Measurements from ENCODE around the gene RASD1.

RASD1 gene, protein sequence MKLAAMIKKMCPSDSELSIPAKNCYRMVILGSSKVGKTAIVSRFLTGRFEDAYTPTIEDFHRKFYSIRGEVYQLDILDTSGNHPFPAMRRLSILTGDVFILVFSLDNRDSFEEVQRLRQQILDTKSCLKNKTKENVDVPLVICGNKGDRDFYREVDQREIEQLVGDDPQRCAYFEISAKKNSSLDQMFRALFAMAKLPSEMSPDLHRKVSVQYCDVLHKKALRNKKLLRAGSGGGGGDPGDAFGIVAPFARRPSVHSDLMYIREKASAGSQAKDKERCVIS

DNA sequence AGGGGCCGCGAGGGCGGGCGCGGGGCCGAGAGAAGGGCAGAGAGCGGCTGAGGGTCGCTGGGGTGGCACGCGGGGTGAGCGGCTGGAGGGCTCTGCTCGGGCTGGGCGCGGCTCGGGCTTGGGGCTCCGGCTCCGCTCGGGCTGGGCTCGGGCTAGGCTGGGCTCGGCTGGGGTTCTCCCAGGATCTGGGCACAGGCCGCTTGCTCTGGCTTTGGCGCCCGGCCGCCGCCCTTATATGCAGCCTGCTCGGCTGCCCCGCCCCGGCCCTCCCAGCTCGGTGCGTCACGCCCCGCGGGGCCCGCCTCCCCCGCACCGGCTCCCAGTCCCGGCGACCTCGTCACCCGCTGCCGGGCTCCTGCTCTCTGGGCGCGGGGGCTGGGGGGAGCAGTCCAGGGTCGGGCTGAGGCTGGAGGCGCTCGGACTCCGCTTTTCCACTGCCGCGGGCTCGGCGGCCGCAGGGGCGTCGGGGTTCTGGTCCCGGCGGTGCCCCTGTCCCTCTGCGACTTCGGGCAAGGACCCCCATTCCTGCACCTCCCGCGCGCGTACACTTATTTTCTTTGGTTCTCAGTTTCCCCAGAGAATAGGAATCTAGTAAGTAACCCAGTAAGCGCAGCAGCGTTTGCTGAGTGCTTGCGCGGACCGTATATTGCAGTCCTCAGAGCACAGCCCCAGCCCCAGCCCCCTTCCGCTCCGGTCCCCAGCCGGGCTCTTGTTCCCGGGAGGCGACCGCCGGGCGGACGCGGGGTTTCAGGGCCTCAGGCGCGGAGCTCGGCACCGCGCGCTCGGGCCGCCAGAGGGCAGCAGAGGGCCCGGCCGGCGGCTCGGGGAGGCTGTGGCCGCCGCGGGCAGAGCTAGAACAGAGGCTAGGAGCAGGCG, at the start of gene RASD1:
Gene RASD1, minus strand, starts transcription at position 207 of the 876 bp plus-strand sequence. CDS start 214 bp downstream, outside the sequence.
- peak within 1 kb of the TSS; percentile 44 to 66 (median 48) for H3K4me3 ChIP-seq
- peak within 1 kb of the TSS in 20 of 21 experiments; percentile 3 to 91 (median 80) for H3K27ac ChIP-seq

DNA sequence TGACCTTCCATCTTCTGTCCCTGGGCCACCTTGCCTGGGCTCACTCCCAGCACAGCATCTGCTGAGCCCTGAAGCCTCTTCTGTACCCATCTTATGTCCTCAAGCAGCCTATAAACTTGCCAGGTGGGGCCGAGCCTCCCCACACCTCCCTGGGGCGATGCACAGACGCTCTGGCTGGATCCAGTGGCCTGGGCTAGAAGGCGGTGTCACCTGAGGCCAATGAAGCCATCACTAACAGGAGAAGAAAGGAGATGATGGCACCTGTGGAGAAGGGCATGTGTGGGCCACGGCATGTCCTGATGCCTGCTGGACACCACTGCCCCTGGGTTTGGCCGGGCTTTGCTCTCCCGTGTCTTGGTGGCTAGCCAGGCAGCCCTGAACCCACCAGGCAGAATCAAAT, 49.8 kb upstream of the RASD1 start:
- Histone ChIP-seq H3K27ac (peak overlapping the region in 1 of 21 experiments; percentile 21), H3K4me3 (no peak overlapping the region)

DNA sequence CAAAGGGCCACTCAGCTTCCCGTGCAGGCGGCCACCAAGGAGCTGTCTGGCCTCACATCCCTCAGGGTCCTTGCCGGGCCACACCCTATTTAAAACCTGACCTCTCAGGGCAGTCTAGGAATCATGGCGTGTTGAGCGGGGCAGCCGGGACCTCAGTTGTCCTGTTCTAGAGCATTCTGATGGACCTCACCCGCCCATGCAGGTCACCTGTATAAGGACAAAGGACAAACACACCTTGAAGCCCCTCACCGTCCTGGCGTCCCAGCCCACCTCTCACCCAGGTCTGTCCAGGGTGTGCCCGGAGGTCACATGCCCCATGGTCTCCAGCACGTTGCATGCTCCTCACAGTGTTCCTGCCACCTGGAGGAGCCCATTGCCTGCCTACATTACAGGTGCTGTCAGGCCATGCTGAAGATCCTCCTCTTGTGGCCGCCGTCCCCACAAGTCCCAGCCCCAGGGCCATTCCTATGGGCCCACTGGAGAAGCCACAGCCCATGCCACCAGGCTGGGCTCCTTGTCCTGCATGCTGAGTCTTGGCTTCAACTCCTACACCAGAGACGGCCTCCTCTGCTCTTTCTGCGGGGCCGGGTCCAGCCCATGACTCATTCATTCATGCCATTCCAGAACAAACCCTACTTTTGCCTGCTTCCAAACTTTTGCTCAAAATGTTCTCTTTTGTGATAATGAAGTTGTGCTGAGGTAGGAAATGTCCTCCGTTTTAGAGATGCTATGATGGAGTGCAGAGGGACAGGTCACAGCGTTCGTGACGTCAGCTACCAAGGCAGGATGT, 49.0 kb upstream of the RASD1 start:
- Histone ChIP-seq H3K4me3 (no peak overlapping the region), H3K27ac (no peak overlapping the region)

DNA sequence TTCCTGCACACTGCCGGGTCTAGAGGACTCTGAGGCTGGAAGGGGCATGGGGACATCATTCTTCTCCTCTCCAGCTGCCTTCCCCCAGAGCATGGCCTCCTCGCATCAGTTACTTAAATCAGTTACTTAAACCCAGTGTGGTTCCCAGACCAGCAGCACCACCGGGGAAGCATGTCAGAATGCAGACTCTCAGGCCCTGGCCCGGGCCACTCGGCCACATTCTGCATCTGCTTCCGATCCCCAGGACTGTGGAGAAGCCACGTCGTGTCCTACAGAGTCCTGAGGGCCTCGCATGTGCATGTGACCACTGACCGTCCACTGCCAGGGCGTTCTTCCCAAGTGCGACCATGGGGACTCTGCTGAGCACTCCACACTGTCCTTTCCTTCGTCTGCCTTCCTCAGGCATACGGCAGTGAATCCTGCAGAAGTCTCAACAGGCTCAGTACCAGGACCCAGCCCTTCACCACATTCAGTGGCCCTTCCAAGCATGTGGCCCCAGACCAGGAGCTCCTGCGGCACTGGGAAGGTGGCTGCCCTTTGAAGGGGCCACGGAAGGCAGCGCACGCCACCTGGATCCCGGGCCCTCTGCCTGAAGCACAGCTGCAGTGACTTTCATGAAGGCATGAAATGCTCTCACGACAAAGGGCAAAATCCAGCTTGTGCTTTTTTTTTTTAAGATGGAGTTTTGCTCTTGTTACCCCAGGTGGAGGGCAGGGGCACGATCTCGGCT, 46.9 kb upstream of the RASD1 start:
- Histone ChIP-seq H3K4me3 (no peak overlapping the region), H3K27ac (no peak overlapping the region)

- H3K4me3 ChIP-seq: no peak overlapping the region
- peak overlapping the region in 1 of 21 experiments; percentile 83 for H3K27ac ChIP-seq
Observed at GRCh38 chr17:17541640-17542001, 45.4 kb upstream of the RASD1 start.

- H3K27ac ChIP-seq: peak overlapping the region in 1 of 21 experiments; percentile 83
- H3K4me3 ChIP-seq: no peak overlapping the region
Observed at GRCh38 chr17:17540935-17541639, 44.9 kb upstream of the RASD1 start.

DNA sequence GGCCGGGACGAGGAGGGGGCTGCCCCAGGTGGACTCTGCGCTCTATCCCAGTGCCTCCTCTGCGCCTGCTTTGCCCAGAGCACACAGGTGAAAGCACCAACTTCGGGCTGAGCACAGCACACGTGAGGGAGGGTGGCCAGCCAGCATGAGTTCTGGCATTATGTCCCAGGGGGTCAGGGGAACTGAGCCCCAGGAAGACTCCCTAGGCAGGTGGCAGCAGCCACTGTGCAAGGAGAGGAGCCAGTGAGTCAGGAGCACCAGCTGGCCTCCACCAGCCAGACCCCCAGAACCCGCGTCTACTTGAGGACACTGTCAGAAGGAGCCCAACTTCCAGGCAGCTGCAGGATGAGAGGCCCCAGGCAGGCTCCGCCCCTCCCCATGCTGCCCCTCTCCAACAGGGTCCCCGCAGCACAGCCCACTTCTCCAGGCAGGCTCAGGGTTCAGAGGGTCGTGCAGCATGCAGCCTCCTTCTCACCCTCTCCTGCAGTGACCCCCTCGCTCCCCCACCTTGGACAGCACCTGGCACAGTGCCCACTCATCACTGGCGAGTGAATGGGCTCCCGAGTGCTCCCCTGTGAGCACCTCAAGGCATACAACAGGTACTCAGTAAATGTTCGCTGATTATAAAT, 44.2 kb upstream of the RASD1 start:
- Histone ChIP-seq H3K27ac (peak overlapping the region in 1 of 21 experiments; percentile 83), H3K4me3 (no peak overlapping the region)

DNA sequence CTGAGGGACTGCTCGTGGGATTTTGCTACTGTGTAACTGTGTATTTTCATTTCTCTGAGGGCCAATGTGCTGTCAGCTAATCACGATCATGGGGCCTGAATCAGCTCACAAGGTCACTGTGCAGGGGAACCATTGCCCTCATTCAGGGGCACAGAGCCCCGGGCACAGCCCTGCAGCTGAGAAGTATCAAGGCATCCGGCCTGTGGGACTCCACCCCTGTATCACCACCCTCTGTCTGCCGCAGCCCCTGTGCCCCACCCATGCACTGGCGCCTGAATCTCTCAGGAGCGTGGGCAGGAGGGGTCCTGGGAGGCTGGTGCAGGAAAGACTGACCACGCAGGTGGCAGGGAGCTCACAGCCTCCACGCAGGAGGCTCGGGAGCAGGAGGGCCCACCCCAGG, 43.4 kb upstream of the RASD1 start:
- Histone ChIP-seq H3K27ac (peak overlapping the region in 1 of 21 experiments; percentile 83), H3K4me3 (no peak overlapping the region)

GRCh38 chr17:17538417-17539391, 42.5 kb upstream of the RASD1 start:
- Histone ChIP-seq H3K4me3 (no peak overlapping the region), H3K27ac (peak overlapping the region in 1 of 21 experiments; percentile 83)

- Histone ChIP-seq H3K4me3 (no peak overlapping the region), H3K27ac (no peak overlapping the region)
Observed at GRCh38 chr17:17537311-17538099, 41.3 kb upstream of the RASD1 start.

DNA sequence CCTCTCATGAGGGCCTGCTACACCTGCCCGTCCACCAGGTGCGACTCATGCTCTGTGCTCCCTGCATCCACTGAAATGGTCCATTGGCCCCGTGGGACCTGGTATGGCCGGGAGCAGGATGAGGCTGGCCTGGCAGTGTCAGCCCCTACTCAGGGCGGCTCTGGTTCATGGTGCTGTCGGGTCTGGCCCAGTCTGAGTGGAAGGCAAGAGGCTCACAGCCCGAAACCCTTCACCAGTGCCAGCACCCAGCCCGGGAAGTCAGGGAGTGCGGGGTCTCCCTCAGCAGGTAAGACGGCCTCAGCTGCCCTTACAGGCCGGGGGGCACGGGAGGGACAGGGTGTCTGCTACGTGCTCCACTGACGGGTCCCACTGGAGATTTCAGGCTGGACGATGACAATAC, 40.5 kb upstream of the RASD1 start:
- no peak overlapping the region for H3K27ac ChIP-seq
- H3K4me3 ChIP-seq: no peak overlapping the region

DNA sequence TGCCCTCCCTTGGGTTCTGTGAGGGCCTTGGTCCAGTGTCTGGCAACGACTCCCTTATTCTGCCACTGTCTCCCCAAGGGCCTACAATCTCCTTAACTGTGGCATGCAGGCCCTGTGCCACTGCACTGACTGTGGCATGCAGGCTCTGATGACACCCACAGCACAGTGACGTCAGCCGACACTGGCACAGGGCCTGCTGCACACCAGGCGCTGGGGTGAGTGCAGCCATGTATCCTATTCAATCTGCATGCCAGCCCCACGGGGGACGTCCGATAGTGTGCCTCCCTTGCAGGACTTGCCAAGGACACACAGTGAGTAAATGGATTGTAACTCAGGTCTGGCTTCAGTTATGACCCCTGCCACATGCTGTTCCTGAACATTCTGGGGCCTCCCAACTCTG, 39.8 kb upstream of the RASD1 start:
- Histone ChIP-seq H3K27ac (no peak overlapping the region), H3K4me3 (no peak overlapping the region)

DNA sequence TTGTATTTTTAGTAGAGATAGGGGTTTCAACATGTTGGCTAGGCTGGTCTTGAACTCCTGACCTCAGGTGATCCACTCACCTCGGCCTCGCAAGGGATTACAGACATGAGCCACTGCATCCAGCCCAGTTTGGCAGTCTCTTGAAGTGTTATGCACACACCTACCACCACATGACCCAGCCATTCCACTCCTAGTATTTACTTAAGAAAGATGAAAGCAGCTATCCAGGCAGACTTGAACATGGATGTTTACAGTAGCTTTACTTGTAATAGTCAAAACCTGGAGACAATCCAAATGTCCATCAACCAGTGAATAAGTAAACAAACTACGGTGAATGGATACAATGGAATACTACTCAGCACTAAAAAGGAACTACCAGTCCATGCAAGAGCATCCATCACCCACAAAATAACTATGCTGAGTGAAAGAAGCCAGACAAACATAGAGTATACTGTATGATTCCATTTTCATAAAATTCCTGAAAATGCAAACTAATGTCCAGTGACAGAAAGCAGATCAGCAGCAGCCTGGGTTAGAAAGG, 37.8 kb upstream of the RASD1 start:
- Histone ChIP-seq H3K27ac (no peak overlapping the region), H3K4me3 (no peak overlapping the region)

- no peak overlapping the region for H3K27ac ChIP-seq
Observed at GRCh38 chr17:17532991-17533390, 36.8 kb upstream of the RASD1 start.

GRCh38 chr17:17531156-17531555, 35.0 kb upstream of the RASD1 start:
- Histone ChIP-seq H3K27ac (no peak overlapping the region), H3K4me3 (no peak overlapping the region)

More at GRCh38 chr17:17532991-17533390, 36.8 kb upstream of the RASD1 start:
- H3K4me3 ChIP-seq: no peak overlapping the region

Data from skin epidermis (tissue), 12 donors.